ENCODE data around the gene SLC1A5. TPM values are rescaled to one million over a fixed set of nuclear protein-coding genes. Genes with fewer than 3 reads are reported as not detected.
A peak's percentile ranks its signal among the peaks of the same experiment; 100 is the strongest.

SLC1A5 gene
- total and polyA plus RNA-seq, 3 donors from 2014 or later = 58.1 to 91.0 (median 69.9) TPM

DNA sequence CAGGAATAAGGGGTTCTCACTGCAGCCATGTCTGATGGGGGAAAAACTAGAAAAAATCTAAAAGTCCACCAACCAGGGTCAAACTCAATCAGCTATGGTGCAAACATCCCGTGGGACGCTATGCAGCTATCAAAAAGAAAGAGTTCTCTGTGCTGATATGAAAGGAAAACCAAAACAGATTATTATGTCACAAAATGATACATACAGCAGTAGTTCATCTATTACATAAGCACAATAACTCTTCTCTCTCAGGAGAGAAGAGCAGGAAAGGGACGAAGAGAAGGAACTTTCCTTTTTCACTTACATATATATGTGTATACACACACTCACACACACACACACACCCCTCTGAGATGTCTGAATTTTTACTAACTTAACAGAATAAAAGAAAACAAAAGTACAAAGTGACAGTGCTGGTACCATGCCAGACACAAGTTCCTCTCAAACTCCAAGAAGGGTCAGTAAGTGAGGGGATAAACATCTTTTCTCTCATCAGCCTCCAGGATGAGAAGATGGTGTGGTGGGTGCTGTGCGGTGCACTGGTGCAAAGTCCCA is 45.4 kb downstream of the SLC1A5 start:
- Histone ChIP-seq H3K27ac (no peak overlapping the region), H3K36me3 (ENCODE audit: low read depth, missing control alignments) (no peaks in the 10 kb centered on the region), H3K9me3 (no peaks in the 10 kb centered on the region), H3K27me3 (no peaks in the 10 kb centered on the region), H3K4me3 (no peak overlapping the region), H3K4me1 (peaks cover 29% of the 10 kb centered on the region)
- 47 to 62% methylated on average over 4 of the region's 4 CpGs for WGBS, 2 donors
- TF ChIP-seq, protein P1, sequence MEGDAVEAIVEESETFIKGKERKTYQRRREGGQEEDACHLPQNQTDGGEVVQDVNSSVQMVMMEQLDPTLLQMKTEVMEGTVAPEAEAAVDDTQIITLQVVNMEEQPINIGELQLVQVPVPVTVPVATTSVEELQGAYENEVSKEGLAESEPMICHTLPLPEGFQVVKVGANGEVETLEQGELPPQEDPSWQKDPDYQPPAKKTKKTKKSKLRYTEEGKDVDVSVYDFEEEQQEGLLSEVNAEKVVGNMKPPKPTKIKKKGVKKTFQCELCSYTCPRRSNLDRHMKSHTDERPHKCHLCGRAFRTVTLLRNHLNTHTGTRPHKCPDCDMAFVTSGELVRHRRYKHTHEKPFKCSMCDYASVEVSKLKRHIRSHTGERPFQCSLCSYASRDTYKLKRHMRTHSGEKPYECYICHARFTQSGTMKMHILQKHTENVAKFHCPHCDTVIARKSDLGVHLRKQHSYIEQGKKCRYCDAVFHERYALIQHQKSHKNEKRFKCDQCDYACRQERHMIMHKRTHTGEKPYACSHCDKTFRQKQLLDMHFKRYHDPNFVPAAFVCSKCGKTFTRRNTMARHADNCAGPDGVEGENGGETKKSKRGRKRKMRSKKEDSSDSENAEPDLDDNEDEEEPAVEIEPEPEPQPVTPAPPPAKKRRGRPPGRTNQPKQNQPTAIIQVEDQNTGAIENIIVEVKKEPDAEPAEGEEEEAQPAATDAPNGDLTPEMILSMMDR (IDR thresholded peaks at IDR 0.05) = no peak
- TF ChIP-seq POLR2A (IDR thresholded peaks at IDR 0.05) = no peak
- intact Hi-C loops (cut with DNase I; ENCODE audit: low total_unique reads) = no loop called here
- no peak for DNase-seq

DNA sequence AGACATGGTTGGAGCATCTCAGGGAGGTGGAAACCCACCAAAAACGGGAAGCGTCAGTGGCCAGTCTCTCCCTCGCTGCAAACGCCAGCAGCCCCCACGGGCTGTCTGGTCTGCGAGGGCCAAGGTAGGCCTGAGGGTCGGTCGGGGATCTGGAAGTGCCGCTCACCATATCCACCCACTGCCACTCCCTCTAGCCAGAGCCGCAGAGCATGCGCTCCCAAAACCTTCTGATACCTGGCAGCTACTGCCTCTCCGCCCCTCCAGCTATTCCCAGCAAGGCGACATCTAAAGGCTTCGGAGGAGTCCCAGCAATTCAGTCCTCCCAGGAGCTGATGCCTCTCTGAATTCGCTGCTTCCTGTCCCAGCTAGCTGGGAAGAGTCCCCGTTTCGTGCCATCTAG is 46.9 kb downstream of the SLC1A5 start:
- intact Hi-C loops (cut with DNase I; ENCODE audit: low total_unique reads) = no loop called here
- H3K4me1 ChIP-seq = peaks cover 40% of the 10 kb centered on the region
- H3K36me3 ChIP-seq (ENCODE audit: low read depth, missing control alignments) = no peaks in the 10 kb centered on the region
- H3K27me3 ChIP-seq = no peaks in the 10 kb centered on the region
- DNase-seq = no peak
- no peak for TF ChIP-seq POLR2A (IDR thresholded peaks at IDR 0.05)
- TF ChIP-seq, protein P1 (IDR thresholded peaks at IDR 0.05) = no peak
- H3K4me3 ChIP-seq = no peak overlapping the region
- 82 to 86% methylated on average over 17 of the region's 17 CpGs for WGBS, 2 donors
- H3K9me3 ChIP-seq = no peaks in the 10 kb centered on the region
- H3K27ac ChIP-seq = no peak overlapping the region

DNA sequence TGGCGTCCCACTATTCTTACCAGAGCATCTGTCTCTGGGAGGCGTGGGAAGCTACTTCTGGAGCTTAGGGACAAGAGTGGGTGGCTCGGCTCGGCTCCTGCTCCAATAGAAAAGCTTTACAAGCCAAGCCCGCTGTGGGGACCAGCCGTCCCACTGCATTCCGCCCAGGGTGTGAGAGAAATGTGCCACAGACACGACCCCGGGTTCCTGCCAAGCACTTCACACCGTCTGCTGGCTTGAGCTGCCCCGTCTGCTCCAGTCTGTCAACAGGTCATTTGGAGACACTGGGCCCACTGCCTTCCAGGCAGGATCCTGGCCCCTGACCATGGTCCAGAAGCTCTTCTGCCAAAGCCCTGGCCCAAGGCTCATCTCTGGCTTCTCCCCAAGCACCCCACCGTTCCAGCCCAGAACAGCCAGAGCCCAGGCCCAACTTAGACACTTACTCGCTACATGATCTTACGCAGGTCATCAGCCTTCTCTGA is 49.1 kb downstream of the SLC1A5 start:
- TF ChIP-seq, protein P1 (IDR thresholded peaks at IDR 0.05) = no peak
- TF ChIP-seq POLR2A (IDR thresholded peaks at IDR 0.05) = no peak
- Histone ChIP-seq H3K36me3 (ENCODE audit: low read depth, missing control alignments) (no peaks in the 10 kb centered on the region), H3K4me3 (no peak overlapping the region), H3K9me3 (no peaks in the 10 kb centered on the region), H3K4me1 (peaks cover 31% of the 10 kb centered on the region), H3K27ac (no peak overlapping the region), H3K27me3 (no peaks in the 10 kb centered on the region)
- intact Hi-C loops (cut with DNase I; ENCODE audit: low total_unique reads) = no loop called here
- 55 to 79% methylated on average over 6 to 14 of the region's 14 CpGs for WGBS, 2 donors
- peak; percentile 51 for DNase-seq

DNA sequence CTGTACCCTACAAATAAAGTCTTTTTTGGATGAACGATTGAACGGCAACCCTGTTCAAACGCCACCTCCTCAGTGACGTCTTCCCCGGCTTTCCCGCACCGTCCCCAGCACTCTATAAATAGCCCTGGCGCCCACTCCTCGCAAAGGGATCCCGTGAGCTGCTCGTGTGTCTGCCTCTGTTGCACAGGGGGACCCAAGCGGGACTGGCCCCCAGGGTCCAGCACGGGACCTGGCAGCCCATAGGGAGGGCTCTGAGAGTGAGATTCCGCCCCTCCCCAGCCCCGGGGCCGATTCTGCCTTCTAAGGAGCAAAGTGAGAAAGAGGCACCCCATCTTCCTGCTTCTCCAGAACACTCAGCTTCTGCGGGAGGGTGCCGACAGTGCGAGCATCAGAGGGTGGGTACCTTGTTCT is 50.6 kb downstream of the SLC1A5 start:
- H3K36me3 ChIP-seq (ENCODE audit: low read depth, missing control alignments) = no peaks in the 10 kb centered on the region
- no peak overlapping the region for H3K4me3 ChIP-seq
- H3K27me3 ChIP-seq = no peaks in the 10 kb centered on the region
- TF ChIP-seq, protein P1 (IDR thresholded peaks at IDR 0.05) = no peak
- TF ChIP-seq POLR2A (IDR thresholded peaks at IDR 0.05) = no peak
- H3K27ac ChIP-seq = no peak overlapping the region
- DNase-seq = no peak
- intact Hi-C loops (cut with DNase I; ENCODE audit: low total_unique reads) = no loop called here
- H3K4me1 ChIP-seq = peaks cover 21% of the 10 kb centered on the region
- 67 to 75% methylated on average over 19 of the region's 19 CpGs for WGBS, 2 donors
- no peaks in the 10 kb centered on the region for H3K9me3 ChIP-seq

DNA sequence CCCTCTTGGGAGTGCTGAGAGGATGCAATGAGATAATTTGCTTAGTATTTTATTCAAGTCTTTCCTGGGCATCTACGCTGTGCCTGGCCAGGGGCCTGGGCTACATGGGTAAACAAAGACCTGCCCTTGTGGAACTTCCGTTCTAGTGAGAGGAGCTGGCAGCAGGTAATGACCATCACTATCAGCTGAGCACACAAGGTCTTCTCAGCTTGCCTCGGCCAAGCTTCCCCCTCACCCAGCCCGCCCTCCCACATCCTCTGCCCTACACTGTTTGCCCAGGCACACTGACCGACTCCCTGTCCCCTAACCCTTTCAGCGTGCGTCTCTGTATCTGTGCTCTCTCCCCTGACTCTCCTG is 51.1 kb downstream of the SLC1A5 start:
- WGBS, 2 donors = 49 to 52% methylated on average over 7 of the region's 7 CpGs
- TF ChIP-seq, protein P1 (IDR thresholded peaks at IDR 0.05) = no peak
- TF ChIP-seq POLR2A (IDR thresholded peaks at IDR 0.05) = no peak
- H3K4me3 ChIP-seq = no peak overlapping the region
- no peaks in the 10 kb centered on the region for H3K27me3 ChIP-seq
- H3K9me3 ChIP-seq = no peaks in the 10 kb centered on the region
- intact Hi-C loops (cut with DNase I; ENCODE audit: low total_unique reads) = no loop called here
- peaks cover 21% of the 10 kb centered on the region for H3K4me1 ChIP-seq
- no peak for DNase-seq
- H3K27ac ChIP-seq = peak overlapping the region in 1 of 2 donors; percentile 15
- no peaks in the 10 kb centered on the region for H3K36me3 ChIP-seq (ENCODE audit: low read depth, missing control alignments)

Measured in testis (tissue), 3 donors.